ENCODE data around the gene LRRC31.

Gene LRRC31

DNA sequence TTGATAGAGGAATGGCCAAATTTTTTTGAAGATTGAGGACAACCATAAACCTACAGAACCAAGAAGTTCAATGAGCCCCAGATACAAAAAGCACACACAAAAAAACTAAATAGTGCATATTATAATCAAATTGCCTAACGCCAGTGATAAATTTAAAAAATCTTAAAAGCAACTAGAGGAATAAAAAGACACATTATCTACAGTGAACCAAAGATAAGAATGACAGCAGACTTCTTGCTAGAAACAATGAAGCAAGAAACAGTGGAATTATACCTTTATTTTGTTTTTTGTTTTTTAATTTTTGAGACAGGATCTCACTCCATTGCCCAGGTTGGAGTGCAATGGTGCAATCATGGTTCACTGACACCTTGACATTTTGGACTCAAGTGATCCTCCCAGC, 31.7 kb upstream of the LRRC31 start:
- no peak for DNase-seq (ENCODE audit: low read depth)
- TF ChIP-seq, protein P1, sequence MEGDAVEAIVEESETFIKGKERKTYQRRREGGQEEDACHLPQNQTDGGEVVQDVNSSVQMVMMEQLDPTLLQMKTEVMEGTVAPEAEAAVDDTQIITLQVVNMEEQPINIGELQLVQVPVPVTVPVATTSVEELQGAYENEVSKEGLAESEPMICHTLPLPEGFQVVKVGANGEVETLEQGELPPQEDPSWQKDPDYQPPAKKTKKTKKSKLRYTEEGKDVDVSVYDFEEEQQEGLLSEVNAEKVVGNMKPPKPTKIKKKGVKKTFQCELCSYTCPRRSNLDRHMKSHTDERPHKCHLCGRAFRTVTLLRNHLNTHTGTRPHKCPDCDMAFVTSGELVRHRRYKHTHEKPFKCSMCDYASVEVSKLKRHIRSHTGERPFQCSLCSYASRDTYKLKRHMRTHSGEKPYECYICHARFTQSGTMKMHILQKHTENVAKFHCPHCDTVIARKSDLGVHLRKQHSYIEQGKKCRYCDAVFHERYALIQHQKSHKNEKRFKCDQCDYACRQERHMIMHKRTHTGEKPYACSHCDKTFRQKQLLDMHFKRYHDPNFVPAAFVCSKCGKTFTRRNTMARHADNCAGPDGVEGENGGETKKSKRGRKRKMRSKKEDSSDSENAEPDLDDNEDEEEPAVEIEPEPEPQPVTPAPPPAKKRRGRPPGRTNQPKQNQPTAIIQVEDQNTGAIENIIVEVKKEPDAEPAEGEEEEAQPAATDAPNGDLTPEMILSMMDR (IDR thresholded peaks at IDR 0.05; ENCODE audit: insufficient read depth, low read depth, low read length, missing control alignments) = no peak
- no peak overlapping the region for H3K4me3 ChIP-seq (ENCODE audit: low read depth, low read length)

DNA sequence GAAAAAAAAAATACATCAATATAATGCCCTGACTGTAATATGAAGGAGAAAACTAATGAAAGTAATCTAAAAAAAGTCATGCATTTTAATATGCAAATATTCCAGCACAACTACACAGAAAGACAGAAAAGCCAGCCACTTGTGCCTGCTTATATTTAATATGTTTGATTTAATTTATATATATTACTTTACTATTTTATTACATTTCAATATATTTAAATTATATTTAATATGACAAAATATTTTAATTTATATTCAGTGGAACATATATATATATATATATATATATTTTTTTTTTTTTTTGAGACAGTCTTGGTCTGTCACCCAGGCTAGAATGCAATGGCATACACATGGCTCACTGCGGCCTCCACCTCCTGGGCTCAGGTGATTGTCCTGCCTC, 27.5 kb upstream of the LRRC31 start:
- DNase-seq (ENCODE audit: low read depth) = no peak
- TF ChIP-seq, protein P1 (IDR thresholded peaks at IDR 0.05; ENCODE audit: insufficient read depth, low read depth, low read length, missing control alignments) = no peak
- H3K4me3 ChIP-seq (ENCODE audit: low read depth, low read length) = no peak overlapping the region

DNA sequence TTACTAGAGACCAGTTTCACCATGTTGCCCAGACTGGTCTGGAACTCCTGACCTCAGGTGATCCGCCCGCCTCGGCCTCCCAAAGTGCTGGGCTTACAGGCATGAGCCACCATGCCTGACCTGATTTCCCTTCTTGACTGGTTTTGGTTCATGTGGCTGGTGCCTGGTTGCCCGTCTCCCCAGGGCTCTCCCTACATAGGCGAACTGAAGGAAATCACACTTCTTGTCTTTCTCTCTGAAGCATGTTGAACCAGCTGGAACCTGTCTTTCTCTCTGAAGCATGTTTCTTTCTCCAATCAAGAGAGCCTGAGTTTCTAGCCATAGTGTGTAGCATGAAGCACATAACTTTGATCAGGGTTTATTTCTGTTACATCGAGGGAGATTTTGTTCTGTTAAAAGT, 25.3 kb upstream of the LRRC31 start:
- TF ChIP-seq, protein P1 (IDR thresholded peaks at IDR 0.05; ENCODE audit: insufficient read depth, low read depth, low read length, missing control alignments) = no peak
- no peak for DNase-seq (ENCODE audit: low read depth)
- H3K4me3 ChIP-seq (ENCODE audit: low read depth, low read length) = no peak overlapping the region

DNA sequence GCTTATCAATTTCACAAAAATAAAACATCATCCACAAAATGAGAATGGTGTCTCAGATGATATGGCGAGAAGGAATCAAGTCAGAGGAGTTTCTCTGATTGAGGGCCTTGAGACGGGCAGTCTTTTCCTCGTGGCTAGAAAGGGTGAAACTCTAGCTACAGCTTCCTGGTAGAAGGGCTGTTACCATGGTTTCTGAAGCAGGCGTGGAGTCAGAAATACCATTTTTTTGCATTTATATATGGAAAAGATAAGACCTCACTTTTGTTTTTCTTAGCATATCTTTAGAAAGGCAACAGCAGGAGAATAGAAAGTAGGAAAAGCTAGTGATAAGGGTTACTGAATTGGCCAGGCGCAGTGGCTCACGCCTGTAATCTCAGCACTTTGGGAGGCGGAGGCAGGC, 24.4 kb upstream of the LRRC31 start:
- no peak for DNase-seq (ENCODE audit: low read depth)
- TF ChIP-seq, protein P1 (IDR thresholded peaks at IDR 0.05; ENCODE audit: insufficient read depth, low read depth, low read length, missing control alignments) = no peak
- H3K4me3 ChIP-seq (ENCODE audit: low read depth, low read length) = no peak overlapping the region

DNA sequence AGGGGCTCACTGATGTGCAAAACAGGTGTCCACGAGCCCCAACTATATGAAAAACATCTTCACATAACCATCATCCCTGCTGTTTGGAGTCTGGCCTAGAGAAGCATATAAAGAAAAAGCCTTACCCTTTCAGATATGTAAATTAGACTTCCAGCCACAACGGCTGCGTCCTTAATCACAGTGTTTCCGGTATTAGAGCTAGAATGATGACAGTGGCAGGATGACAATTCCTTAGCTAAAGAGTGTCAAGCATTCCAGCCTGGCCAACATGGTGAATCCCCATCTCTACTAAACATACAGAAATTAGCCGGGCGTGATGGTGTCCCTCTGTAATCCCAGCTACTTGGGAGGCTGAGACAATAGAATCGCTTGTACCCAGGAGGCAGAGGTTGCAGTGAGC, 22.2 kb upstream of the LRRC31 start:
- no peak overlapping the region for H3K4me3 ChIP-seq (ENCODE audit: low read depth, low read length)
- TF ChIP-seq, protein P1 (IDR thresholded peaks at IDR 0.05; ENCODE audit: insufficient read depth, low read depth, low read length, missing control alignments) = no peak
- DNase-seq (ENCODE audit: low read depth) = no peak

DNA sequence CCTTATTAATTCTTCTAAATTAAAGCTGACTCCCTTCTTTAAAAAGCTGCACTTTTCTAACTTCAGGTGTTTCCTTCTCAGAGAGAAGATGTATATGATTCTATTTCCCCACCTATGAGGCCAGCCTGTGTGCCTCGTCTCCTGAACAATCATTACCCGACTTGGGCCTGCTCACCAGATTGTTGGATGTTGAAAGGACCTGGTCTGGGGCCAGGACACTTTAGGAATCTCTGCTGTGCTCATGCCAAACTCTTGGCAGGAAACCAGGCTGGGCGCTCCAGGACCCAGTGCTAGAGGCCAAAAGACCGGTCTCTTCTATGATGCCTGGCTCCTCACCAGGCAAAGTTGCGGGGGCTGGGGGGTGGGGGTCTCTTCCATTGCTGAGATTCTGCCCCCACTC, 16.9 kb upstream of the LRRC31 start:
- TF ChIP-seq, protein P1 (IDR thresholded peaks at IDR 0.05; ENCODE audit: insufficient read depth, low read depth, low read length, missing control alignments) = no peak
- H3K4me3 ChIP-seq (ENCODE audit: low read depth, low read length) = no peak overlapping the region
- no peak for DNase-seq (ENCODE audit: low read depth)

DNA sequence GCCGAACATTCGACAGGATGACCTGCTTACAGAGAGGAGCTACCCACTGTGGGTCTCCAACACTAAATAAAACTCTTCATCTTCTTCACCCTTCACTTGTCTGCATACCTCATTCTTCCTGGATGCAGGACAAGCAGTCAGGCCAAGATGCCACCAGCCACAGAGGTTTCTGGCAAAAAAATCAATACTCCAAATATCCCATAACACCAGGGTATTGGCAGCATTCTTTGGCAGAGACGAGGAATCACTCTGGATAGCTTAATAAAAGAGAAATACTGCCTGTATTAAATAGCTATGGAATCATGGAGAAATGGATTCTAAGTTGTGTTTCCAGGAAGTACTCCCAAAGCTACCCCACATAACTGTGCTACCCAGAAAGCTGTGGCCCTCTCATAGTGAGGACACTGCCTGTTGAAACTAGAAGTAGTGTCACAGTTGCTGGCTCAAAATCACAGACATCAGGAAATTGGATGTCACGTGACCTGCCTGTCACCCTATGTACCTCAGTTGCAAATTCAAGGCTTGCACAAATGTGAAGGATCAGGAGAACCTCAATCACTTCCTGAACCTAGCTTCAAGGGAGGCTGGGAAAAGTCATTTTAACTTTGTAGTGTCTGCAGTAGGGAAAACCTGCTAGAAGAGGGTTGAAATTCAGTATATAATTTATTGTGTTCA, 11.0 kb upstream of the LRRC31 start:
- H3K4me3 ChIP-seq (ENCODE audit: low read depth, low read length) = no peak overlapping the region
- DNase-seq (ENCODE audit: low read depth) = no peak
- TF ChIP-seq, protein P1 (IDR thresholded peaks at IDR 0.05; ENCODE audit: insufficient read depth, low read depth, low read length, missing control alignments) = no peak

All from GM12865 (cell line).